B cell (primary cell): ENCODE data around the gene ALG10.

Source experiments
- EZH2 ChIP-seq: IDR thresholded peaks from 2 replicates; pipeline ENCODE4 v1.6.1; 2012; ENCODE audit warnings: borderline replicate concordance, low read depth, mild to moderate bottlenecking, moderate library complexity, low read length; ENCODE audit not compliant: insufficient read depth, poor library complexity, severe bottlenecking
- TF ChIP-seq, protein P1 (sequence below): fragments of 200-600 bp; IDR thresholded peaks from one replicate; pipeline ENCODE4 v1.8.0; 2022; ENCODE audit warnings: antibody characterized with exemption, mild to moderate bottlenecking

GRCh38 chr12:34016361-34016760, 5.9 kb upstream of the ALG10 start:
- TF ChIP-seq, protein P1, sequence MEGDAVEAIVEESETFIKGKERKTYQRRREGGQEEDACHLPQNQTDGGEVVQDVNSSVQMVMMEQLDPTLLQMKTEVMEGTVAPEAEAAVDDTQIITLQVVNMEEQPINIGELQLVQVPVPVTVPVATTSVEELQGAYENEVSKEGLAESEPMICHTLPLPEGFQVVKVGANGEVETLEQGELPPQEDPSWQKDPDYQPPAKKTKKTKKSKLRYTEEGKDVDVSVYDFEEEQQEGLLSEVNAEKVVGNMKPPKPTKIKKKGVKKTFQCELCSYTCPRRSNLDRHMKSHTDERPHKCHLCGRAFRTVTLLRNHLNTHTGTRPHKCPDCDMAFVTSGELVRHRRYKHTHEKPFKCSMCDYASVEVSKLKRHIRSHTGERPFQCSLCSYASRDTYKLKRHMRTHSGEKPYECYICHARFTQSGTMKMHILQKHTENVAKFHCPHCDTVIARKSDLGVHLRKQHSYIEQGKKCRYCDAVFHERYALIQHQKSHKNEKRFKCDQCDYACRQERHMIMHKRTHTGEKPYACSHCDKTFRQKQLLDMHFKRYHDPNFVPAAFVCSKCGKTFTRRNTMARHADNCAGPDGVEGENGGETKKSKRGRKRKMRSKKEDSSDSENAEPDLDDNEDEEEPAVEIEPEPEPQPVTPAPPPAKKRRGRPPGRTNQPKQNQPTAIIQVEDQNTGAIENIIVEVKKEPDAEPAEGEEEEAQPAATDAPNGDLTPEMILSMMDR: no peak
- TF ChIP-seq EZH2: no peak
